IPS-18c (cell line): ENCODE measurements around the gene INPP5J.

Experiments used
- H3K4me3 ChIP-seq: 2 replicates; pipeline ENCODE4 v1.7.0; 2013; ENCODE audit warnings: low read depth, mild to moderate bottlenecking, low read length, moderate library complexity; ENCODE audit not compliant: insufficient read depth
- H3K9me3 ChIP-seq: one replicate; pipeline ENCODE4 v1.6.1; 2013; ENCODE audit warnings: mild to moderate bottlenecking, low read length, moderate library complexity; ENCODE audit not compliant: control insufficient read depth, insufficient read depth

The INPP5J gene

DNA sequence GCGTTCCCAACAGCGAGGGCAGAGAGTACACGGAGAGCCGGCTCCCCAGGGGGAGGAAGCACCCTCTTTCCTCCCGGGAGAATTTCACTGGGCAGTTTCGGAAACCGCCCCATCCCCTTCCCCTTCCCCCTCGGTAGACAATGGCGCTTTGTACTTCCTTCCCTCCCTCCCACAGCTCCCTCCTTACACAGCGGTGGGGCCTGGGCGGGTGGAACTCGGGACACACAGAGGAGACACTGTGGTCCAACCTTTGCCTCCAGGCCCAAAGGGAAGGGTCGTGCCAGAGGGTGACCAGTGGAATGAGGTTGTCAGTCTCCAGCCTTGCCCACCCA, 37.3 kb upstream of the INPP5J start:
- peaks cover 2% of the 10 kb centered on the region for H3K9me3 ChIP-seq
- H3K4me3 ChIP-seq = peak overlapping the region; percentile 61; the same call in 1 of the 2 replicates

GRCh38 chr22:31085928-31086327, 36.8 kb upstream of the INPP5J start:
- Histone ChIP-seq H3K9me3 (peaks cover 2% of the 10 kb centered on the region), H3K4me3 (no peak overlapping the region; the same call in 1 of the 2 replicates)

DNA sequence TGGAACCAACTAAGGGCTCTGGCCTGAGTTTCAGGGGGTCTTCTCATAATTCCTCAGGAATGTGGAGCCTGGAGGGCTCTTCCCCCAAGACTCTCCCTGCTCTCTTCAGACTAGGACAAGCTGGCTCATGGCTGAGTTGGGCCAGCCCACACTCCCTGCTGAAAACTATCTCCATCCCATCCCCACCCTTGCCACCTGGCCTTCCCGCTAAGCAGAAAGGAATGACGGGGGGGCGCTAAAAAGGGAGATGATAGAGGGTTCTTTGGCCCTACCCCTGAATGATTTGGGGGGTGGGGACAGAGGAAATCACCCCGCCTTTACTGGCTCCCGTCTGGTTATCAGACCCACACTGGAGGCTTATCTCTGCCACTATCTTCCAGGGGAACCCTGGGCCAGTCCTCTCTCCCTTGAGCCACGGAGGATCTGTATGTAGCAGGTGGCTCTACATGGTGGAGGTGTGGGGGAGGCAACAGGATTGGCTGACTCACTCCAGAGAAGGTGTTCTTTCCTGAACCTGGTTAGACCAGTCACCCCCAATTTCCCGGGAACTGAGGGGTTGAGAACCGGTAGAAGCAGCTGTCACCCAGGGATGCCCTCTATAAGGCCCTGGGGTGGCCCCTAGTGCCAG, 35.9 kb upstream of the INPP5J start:
- peaks cover 2% of the 10 kb centered on the region for H3K9me3 ChIP-seq
- no peak overlapping the region for H3K4me3 ChIP-seq

- peaks cover 2% of the 10 kb centered on the region for H3K9me3 ChIP-seq
Observed at GRCh38 chr22:31087744-31088215, 35.0 kb upstream of the INPP5J start.

DNA sequence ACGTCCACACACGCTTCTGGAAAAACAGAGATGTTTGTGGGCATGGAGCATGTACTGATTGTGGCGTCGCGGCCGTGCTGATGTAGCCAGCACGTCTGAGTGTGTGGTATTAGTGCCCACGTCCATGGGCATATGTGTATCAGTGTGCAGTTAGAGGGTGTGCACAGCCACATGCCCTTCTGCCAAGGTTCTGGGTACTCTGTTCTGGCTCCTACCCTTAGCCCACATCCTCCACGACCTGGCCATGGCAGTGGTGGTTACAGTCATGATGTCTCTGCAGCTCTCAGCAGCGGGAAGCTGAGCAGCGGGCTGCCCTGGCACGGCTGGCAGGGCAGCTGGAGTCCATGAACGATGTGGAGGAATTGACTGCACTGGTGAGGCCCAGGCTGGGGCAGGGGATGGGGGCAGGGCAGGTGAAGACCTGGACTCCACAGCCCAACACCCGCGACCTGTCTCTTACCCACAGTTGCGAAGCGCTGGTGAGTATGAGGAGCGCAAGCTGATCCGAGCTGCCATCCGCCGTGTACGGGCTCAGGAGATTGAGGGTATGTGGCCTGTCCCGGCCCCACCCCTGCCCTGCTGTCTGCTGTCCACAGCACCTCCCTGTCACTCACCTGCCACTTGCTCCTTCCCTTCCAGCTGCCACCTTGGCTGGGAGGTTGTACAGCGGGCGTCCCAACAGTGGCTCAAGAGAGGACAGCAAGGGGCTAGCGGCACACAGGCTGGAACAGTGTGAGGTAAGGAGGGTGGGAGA, 34.4 kb upstream of the INPP5J start:
- no peak overlapping the region for H3K4me3 ChIP-seq
- peaks cover 2% of the 10 kb centered on the region for H3K9me3 ChIP-seq

More at GRCh38 chr22:31087744-31088215, 35.0 kb upstream of the INPP5J start:
- H3K4me3 ChIP-seq = no peak overlapping the region

DNA sequence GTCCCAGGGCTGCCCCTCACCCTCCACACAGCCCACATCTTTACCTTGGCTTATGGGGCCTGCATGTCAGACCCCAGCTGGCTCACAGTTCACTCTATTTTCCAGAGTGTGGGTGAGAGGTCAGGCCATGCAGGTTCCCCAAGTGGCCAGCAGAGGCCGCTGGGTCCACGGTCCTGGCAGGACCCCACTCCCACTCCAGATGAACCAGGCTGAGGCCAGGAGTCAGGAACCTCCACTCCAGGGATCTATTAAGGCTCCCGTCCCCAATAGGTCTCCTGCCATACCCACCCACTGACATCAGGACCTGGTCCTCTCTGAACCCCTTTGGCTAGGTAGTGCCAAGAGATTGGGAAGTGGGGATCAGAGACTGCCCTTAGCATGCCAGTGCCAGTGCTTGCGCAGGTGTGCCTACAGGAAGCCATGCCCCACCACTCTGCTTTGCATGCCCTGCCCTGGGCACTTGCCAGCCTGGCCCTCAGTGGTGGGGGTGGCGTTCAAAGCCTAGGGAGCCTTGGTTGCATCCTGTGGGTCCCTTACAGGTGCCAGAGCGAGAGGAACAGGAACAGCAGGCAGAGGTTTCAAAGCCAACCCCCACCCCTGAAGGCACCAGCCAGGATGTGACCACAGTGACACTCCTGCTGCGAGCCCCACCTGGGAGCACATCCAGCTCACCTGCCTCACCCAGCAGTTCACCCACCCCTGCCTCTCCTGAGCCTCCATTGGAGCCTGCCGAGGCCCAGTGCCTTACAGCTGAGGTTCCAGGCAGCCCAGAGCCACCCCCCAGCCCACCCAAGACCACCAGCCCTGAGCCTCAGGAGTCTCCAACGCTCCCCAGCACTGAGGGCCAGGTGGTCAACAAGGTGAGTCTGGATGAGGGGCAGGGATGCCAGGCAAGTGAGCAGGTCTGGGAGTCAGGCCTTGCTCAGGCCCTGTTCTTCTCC, 33.3 kb upstream of the INPP5J start:
- H3K9me3 ChIP-seq = peaks cover 2% of the 10 kb centered on the region

DNA sequence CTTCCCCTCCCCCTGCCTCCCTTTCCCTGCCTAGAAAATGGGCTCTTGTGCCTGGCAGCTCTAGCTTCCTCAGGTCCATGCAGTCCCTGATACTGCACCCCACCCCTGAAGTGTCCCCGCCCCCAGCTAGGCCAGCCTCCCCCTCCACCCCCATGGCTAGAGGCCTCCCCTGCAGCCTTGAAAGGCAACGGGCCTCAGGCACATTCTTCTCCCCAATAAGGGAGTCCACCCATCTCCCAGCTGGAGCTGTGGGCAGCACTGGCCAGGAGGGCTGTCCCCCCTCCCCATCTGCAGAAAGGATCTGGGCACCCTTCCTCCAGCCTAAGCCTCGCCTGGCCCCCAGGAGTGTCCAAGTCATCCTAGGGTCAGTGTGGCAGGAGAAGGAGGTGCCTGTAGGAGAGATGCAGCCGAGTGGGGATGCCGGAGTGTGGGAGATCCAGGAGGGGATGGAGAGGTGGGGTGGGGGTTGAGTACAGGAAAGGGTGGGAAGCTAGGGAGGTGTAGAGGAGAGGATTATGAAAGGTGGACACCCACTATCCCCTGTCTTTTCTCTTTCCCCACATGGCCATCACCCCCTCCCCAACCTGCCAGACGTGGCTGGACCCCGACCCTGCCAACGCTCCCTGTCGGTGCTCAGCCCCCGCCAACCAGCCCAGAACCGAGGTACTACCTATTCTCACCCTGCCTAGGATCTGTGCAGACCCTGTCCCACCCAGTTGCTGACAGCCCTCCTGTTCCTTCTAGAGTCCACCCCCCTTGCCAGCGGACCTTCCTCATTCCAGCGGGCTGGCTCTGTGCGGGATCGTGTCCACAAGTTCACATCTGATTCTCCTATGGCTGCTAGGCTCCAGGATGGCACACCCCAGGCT, 32.3 kb upstream of the INPP5J start:
- Histone ChIP-seq H3K4me3 (no peak overlapping the region), H3K9me3 (no peaks in the 10 kb centered on the region)

More for the DNA sequence above, 33.3 kb upstream of the INPP5J start:
- H3K4me3 ChIP-seq = no peak overlapping the region

GRCh38 chr22:31091106-31091975, 31.4 kb upstream of the INPP5J start:
- no peak overlapping the region for H3K4me3 ChIP-seq
- no peaks in the 10 kb centered on the region for H3K9me3 ChIP-seq

GRCh38 chr22:31092161-31092560, 30.6 kb upstream of the INPP5J start:
- Histone ChIP-seq H3K4me3 (no peak overlapping the region), H3K9me3 (no peaks in the 10 kb centered on the region)

GRCh38 chr22:31093086-31093850, 29.5 kb upstream of the INPP5J start:
- no peak overlapping the region for H3K4me3 ChIP-seq
- H3K9me3 ChIP-seq = no peaks in the 10 kb centered on the region

DNA sequence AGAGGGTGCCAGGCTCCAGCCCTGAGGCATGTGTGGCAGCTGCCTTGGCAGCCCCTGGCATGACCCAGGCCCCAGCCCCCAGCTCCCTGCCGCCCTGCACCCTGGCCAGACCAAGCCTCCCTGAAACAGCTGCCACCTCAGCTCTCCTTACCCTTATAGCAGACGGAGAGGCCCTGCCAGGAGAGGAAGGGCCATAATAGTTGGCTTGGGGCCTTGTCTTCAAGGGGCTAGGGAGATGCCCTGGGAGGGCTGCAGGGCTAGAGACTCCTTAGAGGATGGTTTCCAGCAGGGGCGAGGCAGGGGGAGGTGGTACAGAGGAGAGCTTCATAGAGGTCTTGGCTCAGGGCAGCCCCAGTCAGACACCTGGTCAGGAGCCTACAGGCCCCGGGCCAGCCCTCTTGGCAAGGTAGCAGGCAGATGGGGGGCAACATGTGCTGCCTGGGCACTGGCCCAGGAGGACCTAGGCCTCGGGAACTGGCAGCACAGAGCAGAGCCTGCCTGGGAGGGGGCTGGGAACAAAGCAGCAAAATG, 28.7 kb upstream of the INPP5J start:
- no peak overlapping the region for H3K4me3 ChIP-seq
- H3K9me3 ChIP-seq = no peaks in the 10 kb centered on the region

DNA sequence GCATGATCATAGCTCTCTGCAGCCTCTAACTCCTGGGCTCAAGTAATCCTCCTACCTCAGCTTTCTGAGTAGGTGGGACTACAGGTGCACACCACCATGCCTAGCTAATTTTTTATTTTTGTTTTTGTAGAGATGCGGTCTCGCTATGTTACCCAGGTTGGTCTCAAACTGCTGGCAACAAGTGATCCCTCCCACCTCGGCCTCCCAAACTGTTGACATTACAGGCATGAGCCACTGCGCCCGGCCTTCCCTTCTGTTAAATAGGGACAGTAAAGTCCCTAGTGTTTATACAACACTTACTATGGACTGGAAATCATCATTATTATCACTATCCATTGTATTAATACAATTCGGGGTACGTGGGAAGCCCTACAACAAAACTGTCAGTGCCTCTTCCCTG, 28.0 kb upstream of the INPP5J start:
- Histone ChIP-seq H3K9me3 (no peaks in the 10 kb centered on the region), H3K4me3 (no peak overlapping the region)

- no peaks in the 10 kb centered on the region for H3K9me3 ChIP-seq
- no peak overlapping the region for H3K4me3 ChIP-seq
Observed at GRCh38 chr22:31095637-31096249, 27.0 kb upstream of the INPP5J start.

DNA sequence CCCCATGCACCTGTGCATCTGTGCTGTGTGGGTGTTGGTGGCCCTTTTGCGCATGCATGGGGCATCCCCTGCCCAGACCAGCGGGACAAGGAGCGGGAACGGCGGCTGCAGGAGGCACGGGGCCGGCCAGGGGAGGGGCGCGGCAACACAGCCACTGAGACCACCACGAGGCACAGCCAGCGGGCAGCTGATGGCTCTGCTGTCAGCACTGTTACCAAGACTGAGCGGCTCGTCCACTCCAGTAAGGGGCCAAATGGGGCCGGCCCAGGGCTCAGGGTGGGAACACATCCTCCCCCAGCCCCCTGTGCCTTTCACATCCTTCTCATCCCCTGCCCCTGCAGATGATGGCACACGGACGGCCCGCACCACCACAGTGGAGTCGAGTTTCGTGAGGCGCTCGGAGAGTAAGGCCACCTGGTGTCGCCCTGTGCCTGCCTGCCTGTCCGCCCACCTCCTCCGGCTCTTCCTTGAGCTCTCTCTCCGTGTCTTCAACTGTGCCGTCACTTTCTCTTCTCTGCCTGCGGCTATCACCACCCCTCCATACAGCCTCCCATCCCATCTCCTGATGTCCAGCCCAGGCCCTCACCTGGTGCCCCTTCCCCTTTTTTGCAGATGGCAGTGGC, 26.0 kb upstream of the INPP5J start:
- H3K4me3 ChIP-seq = no peak overlapping the region

More for the DNA sequence above, 26.0 kb upstream of the INPP5J start:
- H3K9me3 ChIP-seq = no peaks in the 10 kb centered on the region
